AG04450 (cell line): ENCODE data around the gene FGF19. TPM values are rescaled to one million over a fixed set of nuclear protein-coding genes. Genes with fewer than 3 reads are reported as not detected.

Experiments
- CTCF ChIA-PET: fragments of 300-600, 350-600 bp; formaldehyde crosslinking; extraction: SDS; loops from one replicate; lab custom pipeline; 2022; ENCODE audit warnings: antibody characterized with exemption, inconsistent platforms; lab: Charles Lee
- POLR2A ChIA-PET: fragments of 350-600 bp; formaldehyde crosslinking; extraction: SDS; loops from one replicate; lab custom pipeline; 2021; ENCODE audit warnings: antibody characterized with exemption, inconsistent platforms; lab: Yijun Ruan, JAX
- DNase-seq: peaks from one replicate; pipeline ENCODE4 v3.0.0-alpha.2; 2011; ENCODE audit warnings: low read depth, low spot score
- H3K27ac ChIP-seq: one replicate; pipeline ENCODE4 v1.5.1; 2012; ENCODE audit warnings: low read depth, low read length, control low read depth
- H3K27me3 ChIP-seq: one replicate; pipeline ENCODE4 v1.6.0; 2012; ENCODE audit warnings: low read length; ENCODE audit not compliant: control insufficient read depth, insufficient read depth
- H3K4me3 ChIP-seq: 2 replicates; pipeline ENCODE4 v1.5.1; 2011; ENCODE audit warnings: mild to moderate bottlenecking, low read depth, low read length, control low read depth
- H3K9me3 ChIP-seq: 2 replicates; pipeline ENCODE4 v1.5.1; 2012; ENCODE audit warnings: low read length; ENCODE audit not compliant: control insufficient read depth, insufficient read depth
- polyA plus RNA-seq: library from polyadenylated mRNA; depleted of rRNA; stranded (reverse); fragments of >200 nt; gene quantifications from 2 replicates; pipeline ENCODE4 v1.2.3, GENCODE V29; 2011
- TF ChIP-seq, protein P1 (sequence below): IDR thresholded peaks from 2 replicates; pipeline ENCODE4 v1.5.1; 2011; ENCODE audit warnings: low read depth, low read length, control low read depth, inconsistent platforms

FGF19 gene
- polyA plus RNA-seq, 1 experiment: not detected

DNA sequence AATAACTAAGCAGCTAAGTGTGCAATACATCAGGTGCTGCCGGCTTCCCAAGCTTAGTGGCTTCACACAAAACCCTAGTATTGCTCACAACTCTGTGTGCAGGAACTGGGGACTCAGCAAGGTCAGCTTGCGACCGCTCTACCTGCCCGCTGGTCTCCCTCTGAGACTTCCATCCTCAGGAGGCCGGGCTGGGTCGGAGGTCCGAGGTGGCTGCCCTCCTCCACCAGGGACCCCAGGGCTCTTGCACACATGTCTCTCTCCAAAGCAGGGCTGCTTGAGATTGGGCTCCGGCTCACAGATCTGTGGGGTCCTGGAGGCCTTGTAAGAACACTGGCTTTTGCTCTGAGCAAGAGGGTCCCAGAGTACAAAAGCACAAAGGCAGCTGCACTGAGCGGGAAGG lies 25.4 kb upstream of the FGF19 start:
- TF ChIP-seq, protein P1, sequence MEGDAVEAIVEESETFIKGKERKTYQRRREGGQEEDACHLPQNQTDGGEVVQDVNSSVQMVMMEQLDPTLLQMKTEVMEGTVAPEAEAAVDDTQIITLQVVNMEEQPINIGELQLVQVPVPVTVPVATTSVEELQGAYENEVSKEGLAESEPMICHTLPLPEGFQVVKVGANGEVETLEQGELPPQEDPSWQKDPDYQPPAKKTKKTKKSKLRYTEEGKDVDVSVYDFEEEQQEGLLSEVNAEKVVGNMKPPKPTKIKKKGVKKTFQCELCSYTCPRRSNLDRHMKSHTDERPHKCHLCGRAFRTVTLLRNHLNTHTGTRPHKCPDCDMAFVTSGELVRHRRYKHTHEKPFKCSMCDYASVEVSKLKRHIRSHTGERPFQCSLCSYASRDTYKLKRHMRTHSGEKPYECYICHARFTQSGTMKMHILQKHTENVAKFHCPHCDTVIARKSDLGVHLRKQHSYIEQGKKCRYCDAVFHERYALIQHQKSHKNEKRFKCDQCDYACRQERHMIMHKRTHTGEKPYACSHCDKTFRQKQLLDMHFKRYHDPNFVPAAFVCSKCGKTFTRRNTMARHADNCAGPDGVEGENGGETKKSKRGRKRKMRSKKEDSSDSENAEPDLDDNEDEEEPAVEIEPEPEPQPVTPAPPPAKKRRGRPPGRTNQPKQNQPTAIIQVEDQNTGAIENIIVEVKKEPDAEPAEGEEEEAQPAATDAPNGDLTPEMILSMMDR: no peak
- Histone ChIP-seq H3K27ac (no peak overlapping the region), H3K9me3 (peaks cover 5% of the 10 kb centered on the region), H3K4me3 (no peak overlapping the region), H3K27me3 (peaks cover 37% of the 10 kb centered on the region)
- ChIA-PET CTCF (no interaction called here), POLR2A (no interaction called here)
- no peak for DNase-seq

DNA sequence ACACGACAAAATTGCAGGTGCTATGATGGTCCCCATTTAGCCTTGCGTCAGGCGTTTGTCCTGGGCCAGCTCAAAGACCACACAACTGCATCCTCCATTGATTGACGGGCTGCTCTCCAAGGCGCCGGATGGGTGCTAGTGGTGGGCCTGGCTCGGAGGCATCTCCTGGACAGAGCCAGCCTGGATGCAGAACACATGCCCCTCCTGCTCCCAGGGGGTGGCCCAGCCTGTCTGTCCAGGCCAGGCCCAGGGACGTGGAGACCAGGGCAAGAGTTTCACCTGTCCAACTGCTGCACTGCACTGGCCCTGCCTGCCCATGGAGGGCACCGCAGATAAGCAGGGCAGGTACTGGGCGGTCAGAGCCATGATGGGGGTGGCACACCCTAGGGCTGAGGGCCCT lies 23.4 kb upstream of the FGF19 start:
- TF ChIP-seq, protein P1: no peak
- no peak overlapping the region for H3K4me3 ChIP-seq
- ChIA-PET POLR2A (no interaction called here), CTCF (no interaction called here)
- no peak for DNase-seq
- H3K27ac ChIP-seq: no peak overlapping the region
- H3K9me3 ChIP-seq: no peaks in the 10 kb centered on the region; the same call in 1 of the 2 replicates
- peaks cover 41% of the 10 kb centered on the region for H3K27me3 ChIP-seq

DNA sequence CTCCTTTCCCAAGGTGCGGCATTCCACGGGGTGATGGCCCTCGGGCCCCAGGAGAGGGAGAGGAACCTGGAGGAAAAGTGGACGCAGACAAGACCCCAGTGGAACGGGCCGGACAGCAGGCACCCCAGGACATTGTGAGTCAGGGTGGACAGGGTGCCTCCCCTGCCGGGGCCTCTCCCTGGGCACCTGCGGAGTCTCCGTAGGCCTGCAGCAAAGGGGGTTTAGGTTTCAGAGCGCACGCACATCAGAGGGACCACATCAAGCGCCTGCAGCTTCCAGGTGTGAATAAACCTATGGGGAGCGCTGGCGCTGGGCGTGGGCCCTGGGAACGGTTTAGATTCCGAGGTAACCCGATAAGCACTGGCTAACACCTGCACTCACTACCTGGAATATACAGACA lies 22.7 kb upstream of the FGF19 start:
- TF ChIP-seq, protein P1: no peak
- peaks cover 42% of the 10 kb centered on the region for H3K27me3 ChIP-seq
- H3K4me3 ChIP-seq: no peak overlapping the region
- H3K9me3 ChIP-seq: no peaks in the 10 kb centered on the region; the same call in 1 of the 2 replicates
- DNase-seq: no peak
- H3K27ac ChIP-seq: no peak overlapping the region
- POLR2A ChIA-PET: no interaction called here
- CTCF ChIA-PET: no interaction called here

DNA sequence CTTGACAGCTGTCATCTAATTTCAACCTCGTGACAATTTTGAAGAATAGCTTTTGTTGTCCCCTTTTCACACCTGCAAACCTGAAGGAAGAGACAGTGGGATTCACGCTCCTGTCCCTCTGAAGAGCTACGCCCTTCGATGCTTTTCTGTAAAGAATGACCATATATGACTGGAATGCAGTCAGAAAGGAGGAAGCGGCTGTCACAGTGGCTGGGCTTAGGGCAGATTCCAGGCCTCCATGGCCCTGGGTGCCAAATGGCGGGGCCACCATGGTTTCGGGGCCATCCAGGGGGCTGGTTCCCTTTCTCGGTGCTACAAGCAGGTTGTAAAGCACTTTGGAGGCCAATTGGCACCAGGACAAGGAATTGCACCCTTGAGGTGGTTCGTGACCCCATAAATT lies 22.2 kb upstream of the FGF19 start:
- CTCF ChIA-PET: no interaction called here

DNA sequence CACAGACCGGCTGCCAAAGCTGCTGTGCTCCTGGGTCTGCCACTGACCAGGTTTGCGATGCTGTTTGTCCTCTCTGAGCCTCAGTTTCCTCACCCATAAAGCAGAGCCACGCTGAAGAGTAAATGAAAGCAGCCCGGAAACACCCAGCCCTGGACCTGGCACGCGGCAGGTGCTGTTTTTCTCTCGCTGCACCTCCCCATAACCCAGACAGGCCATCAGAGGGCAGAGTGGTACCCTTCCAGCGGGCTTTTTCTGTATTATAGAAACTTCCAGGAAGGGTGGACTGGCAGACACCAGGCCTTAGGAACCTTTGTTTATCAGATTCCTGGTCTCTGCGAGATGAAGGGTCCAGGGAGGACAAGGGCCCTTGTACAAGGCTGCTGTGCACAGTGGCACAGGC lies 17.9 kb upstream of the FGF19 start:
- Histone ChIP-seq H3K27me3 (peaks cover 62% of the 10 kb centered on the region), H3K9me3 (no peaks in the 10 kb centered on the region), H3K4me3 (no peak overlapping the region), H3K27ac (no peak overlapping the region)
- no peak for DNase-seq
- POLR2A ChIA-PET: no interaction called here
- TF ChIP-seq, protein P1: peak; percentile 40
- CTCF ChIA-PET: no interaction called here

More for the DNA sequence above, 22.2 kb upstream of the FGF19 start:
- DNase-seq: no peak
- Histone ChIP-seq H3K9me3 (no peaks in the 10 kb centered on the region; the same call in 1 of the 2 replicates), H3K4me3 (no peak overlapping the region), H3K27ac (no peak overlapping the region), H3K27me3 (peaks cover 43% of the 10 kb centered on the region)
- TF ChIP-seq, protein P1: no peak
- POLR2A ChIA-PET: no interaction called here
